ENCODE results near the gene HAUS6. TPM values are rescaled to one million over a fixed set of nuclear protein-coding genes. Genes with fewer than 3 reads are reported as not detected.

Gene HAUS6
- total and polyA plus RNA-seq, 2 of the 13 experiments (the other 11 are each of a cell fraction or from before 2014, with no cell fraction given): 9.8 to 31.1 TPM

- FAIRE-seq (no peak), DNase-seq (ENCODE audit: low spot score) (no peak), ATAC-seq (no peak)
- no peak overlapping the region for H2AFZ ChIP-seq (ENCODE audit: low read length)
- H4K20me1 ChIP-seq (ENCODE audit: insufficient read depth, low read length): no peaks in the 10 kb centered on the region
- in situ Hi-C loops (cut with HindIII; ENCODE audit: extremely low pct_ligation_motif_present, low pct_unique_long_range_greater_than_20kb): no loop called here
- no peaks in the 10 kb centered on the region for H3K4me1 ChIP-seq (ENCODE audit: insufficient read depth, low read length)
- no peaks in the 10 kb centered on the region for H3K9me3 ChIP-seq (ENCODE audit: low read length)
- CTCF ChIA-PET (ENCODE audit: low intra/inter-chr PET ratio, low total read pairs): no interaction called here
- H3K27me3 ChIP-seq (ENCODE audit: control insufficient read depth in 1 of 2, insufficient read depth in 2 of 2, low read length in 2 of 2): no peaks in the 10 kb centered on the region
- no peak overlapping the region for H3K4me3 ChIP-seq (replicated peaks in 1 of 3; ENCODE audit: insufficient read depth in 1 of 3, low read depth in 2 of 3, low read length in 3 of 3)
- TF ChIP-seq RNF219 (CRISPR knock-in tag; IDR thresholded peaks at IDR 0.05) (no peak), ZBTB26 (CRISPR knock-in tag; IDR thresholded peaks at IDR 0.05; ENCODE audit: borderline replicate concordance) (no peak), HDAC2 (CRISPR knock-in tag; IDR thresholded peaks at IDR 0.05) (no peak)
- POLR2A ChIA-PET: no interaction called here
- 16% methylated on average over 5 of the region's 5 CpGs for WGBS (ENCODE audit: low lambda C conversion rate)
- H3K9ac ChIP-seq (ENCODE audit: insufficient read depth, low read depth, low read length): no peak overlapping the region
- H3K4me2 ChIP-seq (ENCODE audit: low read depth, low read length): no peak overlapping the region
- intact Hi-C loops (cut with micrococcal nuclease; ENCODE audit: unreplicated experiment): loop anchor here (10.0 kb wide), 1 partner anchor 228 kb away; no protein-coding TSS in a partner anchor
- H3K36me3 ChIP-seq (replicated peaks in 1 of 2; ENCODE audit: control insufficient read depth in 1 of 2, insufficient read depth in 2 of 2, low read length in 2 of 2): no peaks in the 10 kb centered on the region
- H3K27ac ChIP-seq (ENCODE audit: extremely low read length, insufficient read depth, low read length): no peak overlapping the region
- BruUV-seq (replicated peaks): no TSS peak
- no peaks in the 10 kb centered on the region for H3K79me2 ChIP-seq (ENCODE audit: insufficient read depth, low read length)
Observed at GRCh38 chr9:19023078-19023477, 79.6 kb downstream of the HAUS6 start.

GRCh38 chr9:19022206-19022605 is 80.5 kb downstream of the HAUS6 start:
- intact Hi-C loops (cut with micrococcal nuclease; ENCODE audit: unreplicated experiment) (loop anchor here (10.0 kb wide), 1 partner anchor 227 kb away; no protein-coding TSS in a partner anchor), in situ Hi-C loops (cut with HindIII; ENCODE audit: extremely low pct_ligation_motif_present, low pct_unique_long_range_greater_than_20kb) (no loop called here)
- no peaks in the 10 kb centered on the region for H3K79me2 ChIP-seq (ENCODE audit: insufficient read depth, low read length)
- H3K4me1 ChIP-seq (ENCODE audit: insufficient read depth, low read length): no peaks in the 10 kb centered on the region
- no peak for DNase-seq (ENCODE audit: low spot score)
- whole genome bisulfite sequencing (ENCODE audit: low lambda C conversion rate): 83% methylated on average over 2 of the region's 2 CpGs
- no TSS peak for BruUV-seq (replicated peaks)
- no peaks in the 10 kb centered on the region for H4K20me1 ChIP-seq (ENCODE audit: insufficient read depth, low read length)
- H3K36me3 ChIP-seq (replicated peaks in 1 of 2; ENCODE audit: control insufficient read depth in 1 of 2, insufficient read depth in 2 of 2, low read length in 2 of 2): no peaks in the 10 kb centered on the region
- ATAC-seq: no peak
- TF ChIP-seq ZNF350 (CRISPR knock-in tag; IDR thresholded peaks at IDR 0.05; ENCODE audit: borderline replicate concordance, low read depth): no peak
- TF ChIP-seq ZNF460 (CRISPR knock-in tag; IDR thresholded peaks at IDR 0.05; ENCODE audit: borderline replicate concordance): no peak
- no peak for TF ChIP-seq IRX3 (CRISPR knock-in tag; IDR thresholded peaks at IDR 0.05; ENCODE audit: borderline replicate concordance, low read depth)
- TF ChIP-seq TCF7 (IDR thresholded peaks at IDR 0.05; ENCODE audit: low read depth): no peak
- no peak for TF ChIP-seq HMGXB4 (CRISPR knock-in tag; IDR thresholded peaks at IDR 0.05; ENCODE audit: borderline replicate concordance in 1 of 2, low read depth in 1 of 2)
- no peak for TF ChIP-seq ZNF275 (CRISPR knock-in tag; IDR thresholded peaks at IDR 0.05; ENCODE audit: borderline replicate concordance)
- no peak overlapping the region for H3K9ac ChIP-seq (ENCODE audit: insufficient read depth, low read depth, low read length)
- H3K27me3 ChIP-seq (ENCODE audit: control insufficient read depth in 1 of 2, insufficient read depth in 2 of 2, low read length in 2 of 2): no peaks in the 10 kb centered on the region
- H2AFZ ChIP-seq (ENCODE audit: low read length): no peak overlapping the region
- FAIRE-seq: no peak
- no peaks in the 10 kb centered on the region for H3K9me3 ChIP-seq (ENCODE audit: low read length)
- ChIA-PET CTCF (ENCODE audit: low intra/inter-chr PET ratio, low total read pairs) (no interaction called here), POLR2A (no interaction called here)
- H3K4me3 ChIP-seq (replicated peaks in 1 of 3; ENCODE audit: insufficient read depth in 1 of 3, low read depth in 2 of 3, low read length in 3 of 3): no peak overlapping the region
- no peak overlapping the region for H3K27ac ChIP-seq (ENCODE audit: extremely low read length, insufficient read depth, low read length)
- no peak overlapping the region for H3K4me2 ChIP-seq (ENCODE audit: low read depth, low read length)

Measured in HepG2 (cell line).